C4-2B (cell line): Measurements from ENCODE around the gene ILKAP.

ENCODE experiments used
- ZFX ChIP-seq: fragments of 450-650 bp; IDR thresholded peaks from 2 replicates; pipeline ENCODE4 v1.6.1; 2017
- TF ChIP-seq, protein P1 (sequence below): fragments of 450-650 bp; conservative IDR thresholded peaks from 2 replicates; pipeline ENCODE4 v1.5.1; 2017; ENCODE audit warnings: mild to moderate bottlenecking

DNA sequence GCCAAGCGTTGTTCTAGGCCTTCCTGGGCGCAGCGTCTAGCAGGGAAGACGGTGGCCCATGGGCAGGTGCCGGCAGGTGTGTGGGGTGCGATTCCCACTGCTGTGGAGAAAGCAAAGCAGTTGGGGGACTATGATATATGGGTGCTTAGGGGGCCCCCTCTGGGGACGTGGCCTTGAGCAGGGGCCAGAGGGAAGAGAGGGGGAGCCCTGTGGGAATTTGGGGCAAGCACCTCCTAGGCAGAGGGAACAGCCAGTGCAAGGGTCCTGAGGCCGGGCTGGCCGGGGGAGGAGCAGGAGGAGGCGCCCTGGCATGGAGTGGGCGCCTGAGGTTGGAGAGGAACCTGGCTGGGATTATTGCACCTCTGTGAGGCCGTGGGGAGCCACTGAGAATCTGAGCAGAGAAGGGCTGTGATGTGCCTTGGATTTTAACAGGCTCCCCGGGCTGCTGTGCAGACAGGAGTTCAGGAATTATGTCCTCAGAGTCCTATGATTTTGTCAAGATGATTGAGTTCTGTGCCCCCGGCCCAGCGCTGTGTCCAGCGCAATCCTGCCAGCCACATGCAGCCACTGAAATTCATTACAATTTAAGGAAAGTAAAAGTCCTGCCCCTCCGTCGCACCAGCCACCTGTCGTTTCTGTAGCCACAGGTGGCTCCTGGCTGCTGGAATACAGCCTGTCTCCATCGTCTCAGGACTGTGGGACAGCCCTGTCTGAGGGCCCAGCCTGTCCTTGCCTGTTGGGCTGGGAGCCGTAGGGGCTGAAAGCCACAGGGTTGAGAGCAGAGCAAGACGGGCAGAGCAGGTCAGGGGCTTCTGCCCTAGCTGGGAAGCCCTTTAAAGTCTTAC, 74.1 kb downstream of the ILKAP start:
- TF ChIP-seq, protein P1, sequence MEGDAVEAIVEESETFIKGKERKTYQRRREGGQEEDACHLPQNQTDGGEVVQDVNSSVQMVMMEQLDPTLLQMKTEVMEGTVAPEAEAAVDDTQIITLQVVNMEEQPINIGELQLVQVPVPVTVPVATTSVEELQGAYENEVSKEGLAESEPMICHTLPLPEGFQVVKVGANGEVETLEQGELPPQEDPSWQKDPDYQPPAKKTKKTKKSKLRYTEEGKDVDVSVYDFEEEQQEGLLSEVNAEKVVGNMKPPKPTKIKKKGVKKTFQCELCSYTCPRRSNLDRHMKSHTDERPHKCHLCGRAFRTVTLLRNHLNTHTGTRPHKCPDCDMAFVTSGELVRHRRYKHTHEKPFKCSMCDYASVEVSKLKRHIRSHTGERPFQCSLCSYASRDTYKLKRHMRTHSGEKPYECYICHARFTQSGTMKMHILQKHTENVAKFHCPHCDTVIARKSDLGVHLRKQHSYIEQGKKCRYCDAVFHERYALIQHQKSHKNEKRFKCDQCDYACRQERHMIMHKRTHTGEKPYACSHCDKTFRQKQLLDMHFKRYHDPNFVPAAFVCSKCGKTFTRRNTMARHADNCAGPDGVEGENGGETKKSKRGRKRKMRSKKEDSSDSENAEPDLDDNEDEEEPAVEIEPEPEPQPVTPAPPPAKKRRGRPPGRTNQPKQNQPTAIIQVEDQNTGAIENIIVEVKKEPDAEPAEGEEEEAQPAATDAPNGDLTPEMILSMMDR: no peak
- no peak for TF ChIP-seq ZFX
